ENCODE data around the gene ALOXE3. TPM values are rescaled to one million over a fixed set of nuclear protein-coding genes. Genes with fewer than 3 reads are reported as not detected.
A peak's percentile ranks its signal among the peaks of the same experiment; 100 is the strongest.

Gene ALOXE3
- total and polyA plus RNA-seq, 12 donors: 0.09 TPM; not detected in 11

DNA sequence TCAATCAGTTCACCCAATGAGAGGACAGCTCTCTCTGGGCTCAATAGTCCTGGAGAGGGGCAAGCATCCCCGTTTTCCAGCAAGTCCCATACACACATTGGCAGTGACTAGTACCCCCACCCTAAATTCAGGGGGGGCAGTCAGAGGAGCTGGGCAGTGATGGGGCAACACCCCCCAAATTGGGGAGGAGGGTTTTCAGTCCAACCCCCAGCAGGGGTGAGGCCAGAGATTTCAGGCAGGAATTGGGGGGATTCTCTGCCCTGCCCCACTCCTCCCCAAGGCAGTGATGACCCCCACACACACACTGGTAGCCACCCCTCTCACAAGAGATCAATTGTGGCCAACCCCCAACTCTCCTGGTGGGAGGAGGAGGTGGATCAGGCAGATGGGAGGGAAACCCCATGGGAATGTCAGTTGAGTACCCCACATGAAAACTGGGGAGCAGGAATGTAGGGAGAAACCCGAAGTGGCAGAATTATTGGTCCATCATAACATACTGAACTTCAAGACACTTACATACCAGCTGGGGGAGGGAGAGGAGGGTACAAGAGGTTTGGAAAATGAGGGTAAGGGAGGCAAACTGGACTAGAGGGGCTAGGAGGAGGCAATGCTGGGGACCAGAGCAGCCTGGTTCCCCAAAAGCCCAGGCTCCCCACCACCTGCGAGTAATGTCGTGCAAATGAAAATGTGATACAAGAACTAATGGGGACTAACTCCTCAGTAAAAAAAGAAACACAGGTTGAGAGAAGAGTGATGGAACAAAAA, 41.3 kb upstream of the ALOXE3 start:
- intact Hi-C loops (cut with DNase I): loop anchor here in 7 of 10 donors (2.0 to 10.0 kb wide), 7 partner anchors 21 to 325 kb away; partner anchors contain the start of genes HES7 (in 3 of the 7), CYB5D1 (in 1 of the 7), KDM6B (in 1 of the 7) and NAA38 (in 1 of the 7)
- no peak for ATAC-seq
- Histone ChIP-seq H3K27me3 (no peaks in the 10 kb centered on the region), H3K4me1 (peaks cover 28 to 85% (median 56%) of the 10 kb centered on the region in 9 donors), H3K4me3 (no peak overlapping the region), H3K9me3 (no peaks in the 10 kb centered on the region), H3K27ac (peak overlapping the region in 9 of 10 donors; percentile 20 to 100 (median 97)), H3K36me3 (peaks cover 0 to 34% (median 17%) of the 10 kb centered on the region in 9 donors)
- TF ChIP-seq, protein P1, sequence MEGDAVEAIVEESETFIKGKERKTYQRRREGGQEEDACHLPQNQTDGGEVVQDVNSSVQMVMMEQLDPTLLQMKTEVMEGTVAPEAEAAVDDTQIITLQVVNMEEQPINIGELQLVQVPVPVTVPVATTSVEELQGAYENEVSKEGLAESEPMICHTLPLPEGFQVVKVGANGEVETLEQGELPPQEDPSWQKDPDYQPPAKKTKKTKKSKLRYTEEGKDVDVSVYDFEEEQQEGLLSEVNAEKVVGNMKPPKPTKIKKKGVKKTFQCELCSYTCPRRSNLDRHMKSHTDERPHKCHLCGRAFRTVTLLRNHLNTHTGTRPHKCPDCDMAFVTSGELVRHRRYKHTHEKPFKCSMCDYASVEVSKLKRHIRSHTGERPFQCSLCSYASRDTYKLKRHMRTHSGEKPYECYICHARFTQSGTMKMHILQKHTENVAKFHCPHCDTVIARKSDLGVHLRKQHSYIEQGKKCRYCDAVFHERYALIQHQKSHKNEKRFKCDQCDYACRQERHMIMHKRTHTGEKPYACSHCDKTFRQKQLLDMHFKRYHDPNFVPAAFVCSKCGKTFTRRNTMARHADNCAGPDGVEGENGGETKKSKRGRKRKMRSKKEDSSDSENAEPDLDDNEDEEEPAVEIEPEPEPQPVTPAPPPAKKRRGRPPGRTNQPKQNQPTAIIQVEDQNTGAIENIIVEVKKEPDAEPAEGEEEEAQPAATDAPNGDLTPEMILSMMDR (IDR thresholded peaks at IDR 0.05): no peak
- WGBS, 2 donors: 74 to 84% methylated on average over 4 of the region's 4 CpGs
- no peak for DNase-seq

DNA sequence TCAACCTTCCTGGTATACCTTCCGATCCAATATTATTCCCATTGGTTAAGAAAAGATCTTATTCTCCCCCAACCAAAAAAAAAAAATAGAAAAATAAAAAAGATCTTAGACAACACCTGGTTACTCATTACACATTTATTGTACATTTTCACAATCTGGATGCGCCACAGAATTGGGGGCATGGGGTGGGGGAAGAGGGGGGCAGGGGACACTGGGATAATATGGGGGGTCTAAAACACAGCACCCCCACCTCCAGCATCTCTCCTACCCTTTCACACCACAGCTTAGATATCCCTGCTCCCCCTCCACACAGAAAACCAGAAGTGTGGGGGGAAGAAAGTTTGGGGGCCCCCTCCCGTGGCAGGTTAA, 40.7 kb upstream of the ALOXE3 start:
- H3K4me3 ChIP-seq: peak overlapping the region in 1 of 10 donors; percentile 2
- no peak for ATAC-seq
- no peak for DNase-seq
- peaks cover 0 to 34% (median 17%) of the 10 kb centered on the region in 9 donors for H3K36me3 ChIP-seq
- no peaks in the 10 kb centered on the region for H3K27me3 ChIP-seq
- H3K27ac ChIP-seq: peak overlapping the region in 9 of 10 donors; percentile 52 to 99 (median 97)
- intact Hi-C loops (cut with DNase I): loop anchor here in 4 of 10 donors (2.0 to 10.0 kb wide), 5 partner anchors 20 to 324 kb away; partner anchors contain the start of genes CYB5D1 (in 1 of the 4), HES7 (in 1 of the 4), KDM6B (in 1 of the 4) and NAA38 (in 1 of the 4)
- TF ChIP-seq, protein P1 (IDR thresholded peaks at IDR 0.05): no peak
- 60% methylated on average over 3 of the region's 3 CpGs for WGBS, 2 donors
- H3K9me3 ChIP-seq: no peaks in the 10 kb centered on the region
- peaks cover 23 to 85% (median 50%) of the 10 kb centered on the region in 9 donors for H3K4me1 ChIP-seq

DNA sequence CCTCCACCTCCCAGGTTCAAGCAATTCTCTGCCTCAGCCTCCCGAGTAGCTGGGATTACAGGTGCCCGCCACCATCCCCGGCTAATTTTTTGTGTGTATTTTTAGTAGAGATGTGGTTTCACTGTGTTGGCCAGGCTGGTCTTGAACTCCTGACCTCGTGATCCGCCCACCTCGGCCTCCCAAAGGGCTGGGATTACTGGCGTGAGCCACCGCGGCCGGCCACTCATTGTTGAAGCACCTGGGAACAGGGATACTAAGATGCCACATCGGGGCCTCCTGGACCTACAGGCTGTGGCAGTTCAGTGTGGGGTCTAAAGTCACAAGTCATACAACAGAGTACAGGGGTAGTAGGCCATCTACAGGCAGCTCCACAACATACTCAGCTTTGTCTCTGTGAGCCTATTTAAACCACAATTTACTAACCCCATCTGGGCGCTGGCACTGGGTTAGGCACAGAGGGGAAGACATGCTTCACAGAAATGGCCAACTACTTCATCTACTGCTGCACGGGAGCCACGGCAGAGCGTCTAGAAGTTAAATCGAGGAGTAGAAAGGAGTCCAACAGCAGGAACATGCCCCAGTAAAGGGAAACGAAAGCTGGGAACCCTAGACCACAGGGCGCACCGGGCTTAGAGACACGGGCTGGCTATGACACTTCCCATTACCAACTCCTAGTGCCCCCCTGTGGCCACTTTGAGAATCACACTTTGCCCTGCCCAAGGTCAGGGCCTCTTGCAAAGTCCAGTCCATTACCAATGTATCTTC, 40.1 kb upstream of the ALOXE3 start:
- peak; percentile 91 to 93 for DNase-seq
- H3K27me3 ChIP-seq: no peaks in the 10 kb centered on the region
- H3K4me1 ChIP-seq: peaks cover 18 to 85% (median 50%) of the 10 kb centered on the region in 9 donors
- TF ChIP-seq, protein P1 (IDR thresholded peaks at IDR 0.05): peak; percentile 88 to 96 (median 90)
- WGBS, 2 donors: 40 to 43% methylated on average over 20 of the region's 20 CpGs
- intact Hi-C loops (cut with DNase I): loop anchor here in 4 of 10 donors (1.0 to 10.0 kb wide), 6 partner anchors 20 to 324 kb away; partner anchors contain the start of genes CYB5D1 (in 1 of the 4), HES7 (in 1 of the 4), KDM6B (in 1 of the 4) and NAA38 (in 1 of the 4)
- H3K36me3 ChIP-seq: peaks cover 0 to 34% (median 17%) of the 10 kb centered on the region in 9 donors
- peak overlapping the region in 3 of 10 donors; percentile 1 to 11 (median 2) for H3K4me3 ChIP-seq
- peak overlapping the region in 9 of 10 donors; percentile 64 to 99 (median 97) for H3K27ac ChIP-seq
- ATAC-seq: peak in 1 of 8 donors; percentile 6
- no peaks in the 10 kb centered on the region for H3K9me3 ChIP-seq
